Gastrocnemius medialis (tissue), 4 donors: ENCODE results near the gene FCRLB.

ENCODE experiments used
- CTCF ChIP-seq, 5 experiments: fragments of 450-650 bp in 3 of 5; fragments of 200-600 bp in 2 of 5; sonication (generic) in 2 of 5; IDR thresholded peaks in 4 of 5; conservative IDR thresholded peaks in 1 of 5; 1 replicate in 4 of 5; 2 replicates in 1 of 5; pipeline ENCODE4 v1.5.1; 2016 to 2019; ENCODE audit warnings: antibody characterized with exemption in 5 of 5, mild to moderate bottlenecking in 3 of 5, moderate library complexity in 3 of 5
- POLR2A ChIP-seq, 2 donors: fragments of 450-650 bp; IDR thresholded peaks; one replicate each; pipeline ENCODE4 v1.6.1; 2017; ENCODE audit warnings: antibody characterized with exemption in 2 of 2, mild to moderate bottlenecking in 2 of 2, moderate library complexity in 2 of 2

- TF ChIP-seq CTCF (IDR thresholded peaks at IDR 0.05 in 4 of 5, conservative IDR thresholded peaks at IDR 0.05 in 1 of 5) (no peak), POLR2A (IDR thresholded peaks at IDR 0.05) (no peak)
Measured at GRCh38 chr1:161702250-161702649, 19.1 kb upstream of the FCRLB start.
